Activated CD4-positive, CD25-positive, alpha-beta regulatory T cell (primary cell): ENCODE data around the gene TNIP3.
A peak's percentile ranks its signal among the peaks of the same experiment; 100 is the strongest.
"Not testable (repeated sequence)": the region's sequence is repeated elsewhere in the genome, so short reads cannot be mapped to it uniquely, and the experiment has no call there.

ENCODE experiments used
- DNase-seq, 4 experiments: peaks; one replicate each; lab custom pipeline; 2025; lab: John Stamatoyannopoulos, UW

The TNIP3 gene

GRCh38 chr4:121164291-121164690, at the start of gene TNIP3:
Gene TNIP3, minus strand, starts transcription at chr4:121164321. Its CDS starts 196 bp downstream, at chr4:121164125.
- DNase-seq: no peak

- DNase-seq: no peak
These were observed 48.7 kb upstream of the TNIP3 start for GRCh38 chr4:121212806-121213205.

- DNase-seq: no peak
These were observed 45.0 kb upstream of the TNIP3 start for GRCh38 chr4:121209171-121209570.

- DNase-seq: no peak
These were observed 44.3 kb upstream of the TNIP3 start for GRCh38 chr4:121208244-121209007.

- not testable (repeated sequence) for DNase-seq
These were observed 41.7 kb upstream of the TNIP3 start for GRCh38 chr4:121205777-121206176.

GRCh38 chr4:121200795-121201472, 36.8 kb upstream of the TNIP3 start:
- DNase-seq: no peak

- peak in 2 of 4 experiments; percentile 1 to 8 for DNase-seq
These were observed 35.8 kb upstream of the TNIP3 start for GRCh38 chr4:121199742-121200561.

- no peak for DNase-seq
These were observed 34.1 kb upstream of the TNIP3 start for GRCh38 chr4:121198251-121198650.

- DNase-seq: no peak
These were observed 31.5 kb upstream of the TNIP3 start for GRCh38 chr4:121195649-121196048.

- DNase-seq: no peak
These were observed 28.4 kb upstream of the TNIP3 start for GRCh38 chr4:121192480-121192879.

- no peak for DNase-seq
These were observed 27.9 kb upstream of the TNIP3 start for GRCh38 chr4:121192013-121192412.

- no peak for DNase-seq
These were observed 27.2 kb upstream of the TNIP3 start for GRCh38 chr4:121191361-121191760.

- DNase-seq: no peak
These were observed 26.3 kb upstream of the TNIP3 start for GRCh38 chr4:121190389-121190788.

- DNase-seq: peak in 2 of 4 experiments; percentile 13 to 18
These were observed 25.4 kb upstream of the TNIP3 start for GRCh38 chr4:121189326-121190215.

- DNase-seq: no peak
These were observed 23.1 kb upstream of the TNIP3 start for GRCh38 chr4:121187206-121187605.

- no peak for DNase-seq
These were observed 21.8 kb upstream of the TNIP3 start for GRCh38 chr4:121185960-121186359.

GRCh38 chr4:121183989-121184388, 19.9 kb upstream of the TNIP3 start:
- DNase-seq: no peak

GRCh38 chr4:121183361-121183760, 19.2 kb upstream of the TNIP3 start:
- DNase-seq: no peak

GRCh38 chr4:121182296-121182695, 18.2 kb upstream of the TNIP3 start:
- no peak for DNase-seq

- DNase-seq: no peak
These were observed 17.4 kb upstream of the TNIP3 start for GRCh38 chr4:121181493-121181892.

- DNase-seq: no peak
These were observed 16.4 kb upstream of the TNIP3 start for GRCh38 chr4:121180558-121180957.
